22Rv1 (cell line): ENCODE measurements around the gene DCAF8L2.

Experiments used
- H3K27ac ChIP-seq: fragments of 450-650 bp; 2 replicates; pipeline ENCODE4 v1.5.1; 2017
- ZFX ChIP-seq: fragments of 450-650 bp; IDR thresholded peaks from 2 replicates; pipeline ENCODE4 v1.6.1; 2017; ENCODE audit warnings: antibody characterized with exemption, borderline replicate concordance
- TF ChIP-seq, protein P1 (sequence below): fragments of 450-650 bp; IDR thresholded peaks from 2 replicates; pipeline ENCODE4 v1.5.1; 2017; ENCODE audit warnings: mild to moderate bottlenecking

DCAF8L2 gene

DNA sequence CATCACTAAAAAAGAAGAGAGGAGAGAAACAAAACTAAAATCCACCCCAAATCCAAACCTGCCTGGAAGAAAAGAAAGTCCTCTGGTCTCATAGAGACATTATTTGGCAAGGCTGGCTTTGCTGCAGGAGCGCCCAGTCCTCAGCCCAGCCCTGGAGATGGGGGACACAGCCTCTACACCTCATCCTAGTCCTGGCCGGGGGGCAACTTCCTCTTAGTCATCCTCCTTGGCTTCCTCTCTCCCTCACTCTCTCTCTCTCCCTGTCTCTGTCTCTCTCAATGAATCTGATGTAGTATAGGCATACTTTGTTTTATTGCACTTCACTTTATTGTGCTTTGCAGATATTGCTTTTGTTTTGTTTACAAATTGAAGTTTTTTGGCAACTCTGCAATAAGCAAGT, 161.8 kb downstream of the DCAF8L2 start:
- H3K27ac ChIP-seq: no peak overlapping the region
- TF ChIP-seq ZFX: no peak
- TF ChIP-seq, protein P1, sequence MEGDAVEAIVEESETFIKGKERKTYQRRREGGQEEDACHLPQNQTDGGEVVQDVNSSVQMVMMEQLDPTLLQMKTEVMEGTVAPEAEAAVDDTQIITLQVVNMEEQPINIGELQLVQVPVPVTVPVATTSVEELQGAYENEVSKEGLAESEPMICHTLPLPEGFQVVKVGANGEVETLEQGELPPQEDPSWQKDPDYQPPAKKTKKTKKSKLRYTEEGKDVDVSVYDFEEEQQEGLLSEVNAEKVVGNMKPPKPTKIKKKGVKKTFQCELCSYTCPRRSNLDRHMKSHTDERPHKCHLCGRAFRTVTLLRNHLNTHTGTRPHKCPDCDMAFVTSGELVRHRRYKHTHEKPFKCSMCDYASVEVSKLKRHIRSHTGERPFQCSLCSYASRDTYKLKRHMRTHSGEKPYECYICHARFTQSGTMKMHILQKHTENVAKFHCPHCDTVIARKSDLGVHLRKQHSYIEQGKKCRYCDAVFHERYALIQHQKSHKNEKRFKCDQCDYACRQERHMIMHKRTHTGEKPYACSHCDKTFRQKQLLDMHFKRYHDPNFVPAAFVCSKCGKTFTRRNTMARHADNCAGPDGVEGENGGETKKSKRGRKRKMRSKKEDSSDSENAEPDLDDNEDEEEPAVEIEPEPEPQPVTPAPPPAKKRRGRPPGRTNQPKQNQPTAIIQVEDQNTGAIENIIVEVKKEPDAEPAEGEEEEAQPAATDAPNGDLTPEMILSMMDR: no peak

GRCh38 chrX:27765718-27766117, 175.6 kb downstream of the DCAF8L2 start:
- no peak overlapping the region for H3K27ac ChIP-seq
- no peak for TF ChIP-seq ZFX
- TF ChIP-seq, protein P1: no peak

DNA sequence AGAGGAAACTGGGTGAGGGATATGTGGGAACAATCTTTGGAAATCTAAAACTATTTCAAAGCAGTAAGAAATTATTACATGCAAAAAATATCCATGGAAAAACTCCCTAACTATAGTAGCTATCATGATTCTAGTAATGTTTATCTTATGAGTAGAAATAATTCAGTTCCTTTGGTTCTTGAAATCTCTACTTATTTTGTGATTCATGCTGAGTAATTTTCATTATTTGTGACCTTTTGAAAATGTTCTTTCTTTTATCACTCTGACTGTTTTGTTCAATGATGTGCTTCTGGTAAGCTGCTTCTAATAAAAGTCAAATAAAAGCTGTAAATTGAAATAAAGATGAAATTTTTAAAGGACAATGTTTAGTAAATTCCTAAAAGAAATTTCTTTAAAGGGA, 177.2 kb downstream of the DCAF8L2 start:
- TF ChIP-seq ZFX: no peak
- TF ChIP-seq, protein P1: no peak
- no peak overlapping the region for H3K27ac ChIP-seq

DNA sequence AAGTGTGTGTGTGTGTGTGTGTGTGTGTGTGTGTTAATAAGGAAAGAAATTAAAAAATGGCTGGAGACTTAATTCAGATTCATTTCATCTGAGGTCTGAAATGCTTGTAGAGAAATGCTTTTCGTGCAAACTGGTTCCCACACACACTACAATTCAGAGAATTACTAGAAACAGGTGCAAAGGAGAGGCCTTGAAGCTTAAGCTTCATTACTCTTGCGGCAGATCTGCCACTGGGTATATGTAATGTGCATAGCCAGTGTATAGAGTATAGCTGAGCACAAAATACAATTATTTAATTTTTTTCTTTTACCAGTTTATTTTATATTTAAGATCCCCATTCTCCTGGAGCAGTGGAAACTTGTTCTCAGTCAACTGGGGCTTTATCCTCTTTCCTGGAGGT, 185.8 kb downstream of the DCAF8L2 start:
- TF ChIP-seq ZFX: no peak
- no peak overlapping the region for H3K27ac ChIP-seq

- no peak overlapping the region for H3K27ac ChIP-seq
- no peak for TF ChIP-seq ZFX
- TF ChIP-seq, protein P1: no peak
Observed at GRCh38 chrX:27796640-27797257, 206.6 kb downstream of the DCAF8L2 start.

DNA sequence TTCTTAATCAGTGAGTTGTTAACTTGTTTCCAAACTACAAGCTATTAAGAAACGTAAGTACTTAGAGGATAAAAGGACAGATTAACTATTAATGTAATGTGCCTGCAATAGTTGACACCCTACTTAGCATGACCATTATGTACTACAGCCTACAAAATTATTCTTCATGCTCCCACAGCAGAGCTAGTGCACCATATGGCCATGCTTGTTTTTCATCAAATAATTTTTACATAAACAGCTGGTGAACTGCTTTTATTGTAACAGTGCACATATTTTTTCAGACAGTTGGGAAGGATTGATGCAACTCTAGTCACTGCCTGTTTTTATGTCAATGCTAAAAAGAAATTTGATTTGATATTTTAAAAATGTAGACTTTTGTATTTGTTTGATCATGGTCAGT, 207.4 kb downstream of the DCAF8L2 start:
- H3K27ac ChIP-seq: no peak overlapping the region
- TF ChIP-seq, protein P1: no peak
- no peak for TF ChIP-seq ZFX
